Ecto neural progenitor cell (in vitro differentiated cells): ENCODE measurements around the gene TRIM29.
"Not testable (repeated sequence)": the region's sequence is repeated elsewhere in the genome, so short reads cannot be mapped to it uniquely, and the experiment has no call there.

Experiments used
- DNase-seq: peaks from one replicate; pipeline ENCODE4 v3.0.0-alpha.2; 2018; ENCODE audit warnings: low spot score

The TRIM29 gene, protein sequence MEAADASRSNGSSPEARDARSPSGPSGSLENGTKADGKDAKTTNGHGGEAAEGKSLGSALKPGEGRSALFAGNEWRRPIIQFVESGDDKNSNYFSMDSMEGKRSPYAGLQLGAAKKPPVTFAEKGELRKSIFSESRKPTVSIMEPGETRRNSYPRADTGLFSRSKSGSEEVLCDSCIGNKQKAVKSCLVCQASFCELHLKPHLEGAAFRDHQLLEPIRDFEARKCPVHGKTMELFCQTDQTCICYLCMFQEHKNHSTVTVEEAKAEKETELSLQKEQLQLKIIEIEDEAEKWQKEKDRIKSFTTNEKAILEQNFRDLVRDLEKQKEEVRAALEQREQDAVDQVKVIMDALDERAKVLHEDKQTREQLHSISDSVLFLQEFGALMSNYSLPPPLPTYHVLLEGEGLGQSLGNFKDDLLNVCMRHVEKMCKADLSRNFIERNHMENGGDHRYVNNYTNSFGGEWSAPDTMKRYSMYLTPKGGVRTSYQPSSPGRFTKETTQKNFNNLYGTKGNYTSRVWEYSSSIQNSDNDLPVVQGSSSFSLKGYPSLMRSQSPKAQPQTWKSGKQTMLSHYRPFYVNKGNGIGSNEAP

DNA sequence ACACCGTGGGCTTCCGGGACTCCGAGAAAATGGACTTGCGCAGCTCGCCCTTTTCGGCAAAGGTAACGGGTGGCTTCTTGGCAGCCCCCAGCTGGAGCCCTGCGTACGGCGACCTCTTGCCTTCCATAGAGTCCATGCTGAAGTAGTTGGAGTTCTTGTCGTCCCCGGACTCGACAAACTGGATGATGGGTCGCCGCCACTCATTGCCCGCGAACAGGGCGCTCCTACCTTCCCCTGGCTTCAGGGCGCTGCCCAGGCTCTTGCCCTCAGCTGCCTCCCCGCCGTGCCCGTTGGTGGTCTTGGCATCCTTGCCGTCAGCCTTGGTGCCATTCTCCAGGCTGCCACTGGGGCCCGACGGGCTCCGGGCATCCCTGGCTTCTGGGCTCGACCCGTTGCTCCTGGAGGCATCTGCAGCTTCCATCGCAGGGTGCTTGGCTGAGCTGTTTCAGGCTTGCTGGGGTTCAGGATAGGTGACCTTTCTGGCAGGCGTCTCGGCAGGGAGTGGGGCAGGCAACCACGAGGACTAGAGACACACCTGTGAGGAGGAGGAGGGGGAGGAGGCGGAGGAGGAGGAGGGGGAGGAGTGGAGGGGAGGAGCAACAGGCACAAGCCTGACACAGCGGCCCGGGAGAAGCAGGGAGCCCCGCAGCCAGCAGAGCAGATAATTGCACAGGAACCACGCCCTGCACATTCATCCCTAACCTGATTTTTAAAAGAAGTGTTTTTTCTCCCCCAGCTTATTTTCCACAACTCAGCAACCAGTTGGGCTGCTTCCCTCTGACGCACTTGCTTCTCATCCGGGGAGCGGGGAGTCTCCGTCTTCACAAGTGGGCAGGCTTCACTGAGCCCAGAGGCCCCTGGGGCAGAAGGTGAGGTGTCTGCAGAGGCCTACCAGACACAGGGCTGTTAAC lies at the start of gene TRIM29:
TSS of gene TRIM29 (minus strand) at position 503 of the 911 bp plus-strand sequence. CDS start at position 421, 82 bp downstream.
- peak; percentile 50 for DNase-seq

DNA sequence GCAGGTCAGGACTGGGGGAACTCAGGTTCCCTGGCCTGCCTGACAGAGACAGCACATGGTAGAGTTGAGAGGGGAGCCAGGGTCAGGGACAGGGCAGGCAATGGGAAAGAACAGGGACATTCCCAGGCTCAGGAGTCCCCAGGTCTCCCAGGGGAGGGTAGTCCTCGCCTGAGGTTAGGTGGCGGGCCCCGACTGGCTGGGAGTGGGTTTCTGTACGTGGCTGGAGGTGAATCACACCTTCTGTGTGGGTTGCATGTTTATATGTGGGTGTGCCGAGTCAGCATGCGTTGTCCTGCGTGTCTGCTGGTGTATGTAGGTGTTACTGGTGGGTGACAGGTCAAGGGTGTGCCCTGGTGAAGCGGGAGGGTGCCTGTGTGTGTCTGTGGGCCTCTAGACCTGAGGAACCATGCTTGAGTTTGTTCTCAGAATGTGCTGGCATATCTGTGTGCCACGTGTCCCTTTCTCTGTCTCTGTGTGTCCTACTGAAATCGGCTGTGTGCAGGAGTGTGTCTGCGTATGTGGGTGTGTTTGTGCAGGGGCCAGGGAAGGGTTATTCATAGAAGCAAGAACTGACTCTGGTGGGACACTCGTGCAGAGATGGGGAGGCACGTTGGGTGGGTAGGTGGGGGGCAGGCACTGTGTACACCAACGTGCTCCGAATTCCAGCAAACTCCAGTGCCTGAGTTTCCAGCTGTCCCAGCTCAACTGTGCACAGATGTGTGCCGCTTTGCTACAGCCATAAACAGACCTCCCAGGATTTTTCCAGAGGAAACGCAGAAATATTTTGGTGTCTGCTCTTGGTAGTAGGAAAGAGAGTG lies 49.1 kb upstream of the TRIM29 start:
- DNase-seq, result peak; percentile 42

DNA sequence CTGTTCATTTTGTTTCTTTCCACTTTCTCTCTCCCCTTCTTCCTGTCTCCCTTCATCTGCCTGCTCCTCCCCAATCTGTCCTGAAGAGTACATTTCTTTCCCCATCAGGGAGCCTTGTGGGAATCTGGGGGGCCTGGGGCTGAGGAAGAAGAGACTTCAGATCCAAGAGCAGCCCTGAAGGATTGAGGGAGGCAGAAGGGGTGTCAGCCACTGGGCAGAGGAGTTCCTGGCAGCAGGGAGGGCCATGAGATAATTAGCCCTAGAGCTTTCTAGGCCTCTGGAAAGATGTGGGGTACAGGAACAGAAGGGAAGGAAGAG lies 48.5 kb upstream of the TRIM29 start:
- DNase-seq, result no peak

DNA sequence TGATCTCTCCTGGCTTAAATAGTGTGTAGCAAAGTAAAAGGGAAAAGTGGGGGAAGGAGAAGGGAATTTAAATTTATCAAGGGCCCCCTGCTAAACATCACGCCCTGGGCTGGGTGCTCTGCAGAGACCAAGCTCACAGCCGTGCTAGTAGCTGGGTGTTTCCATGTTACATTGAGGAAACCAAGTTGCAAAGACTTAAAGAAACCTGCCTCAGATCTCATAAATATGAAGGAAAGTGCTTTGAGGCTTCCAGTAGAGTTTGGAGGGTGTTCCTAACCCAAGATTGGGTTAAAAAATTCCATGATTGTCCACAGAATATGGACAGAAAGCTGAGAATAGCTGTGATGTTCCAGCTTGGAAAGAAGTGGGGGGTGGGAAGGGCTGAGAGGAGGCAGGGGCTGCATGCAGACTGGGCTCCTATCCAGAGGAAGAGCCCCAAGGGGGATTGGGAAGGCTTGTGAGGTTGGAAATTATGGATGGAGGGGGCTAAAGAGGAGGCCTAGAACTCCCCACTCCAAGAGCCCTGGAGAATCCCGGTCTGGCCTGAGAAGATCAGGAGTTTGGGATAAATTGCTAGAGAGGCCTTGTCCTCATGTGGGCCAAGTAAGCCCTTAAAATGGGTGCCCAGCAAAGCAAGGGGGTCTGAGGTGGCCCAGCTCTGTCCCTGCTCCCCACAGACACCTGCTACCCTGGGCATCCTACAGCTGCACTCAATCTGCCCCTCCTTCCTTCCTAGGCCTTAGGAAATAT lies 48.0 kb upstream of the TRIM29 start:
- peak; percentile 25 for DNase-seq

DNA sequence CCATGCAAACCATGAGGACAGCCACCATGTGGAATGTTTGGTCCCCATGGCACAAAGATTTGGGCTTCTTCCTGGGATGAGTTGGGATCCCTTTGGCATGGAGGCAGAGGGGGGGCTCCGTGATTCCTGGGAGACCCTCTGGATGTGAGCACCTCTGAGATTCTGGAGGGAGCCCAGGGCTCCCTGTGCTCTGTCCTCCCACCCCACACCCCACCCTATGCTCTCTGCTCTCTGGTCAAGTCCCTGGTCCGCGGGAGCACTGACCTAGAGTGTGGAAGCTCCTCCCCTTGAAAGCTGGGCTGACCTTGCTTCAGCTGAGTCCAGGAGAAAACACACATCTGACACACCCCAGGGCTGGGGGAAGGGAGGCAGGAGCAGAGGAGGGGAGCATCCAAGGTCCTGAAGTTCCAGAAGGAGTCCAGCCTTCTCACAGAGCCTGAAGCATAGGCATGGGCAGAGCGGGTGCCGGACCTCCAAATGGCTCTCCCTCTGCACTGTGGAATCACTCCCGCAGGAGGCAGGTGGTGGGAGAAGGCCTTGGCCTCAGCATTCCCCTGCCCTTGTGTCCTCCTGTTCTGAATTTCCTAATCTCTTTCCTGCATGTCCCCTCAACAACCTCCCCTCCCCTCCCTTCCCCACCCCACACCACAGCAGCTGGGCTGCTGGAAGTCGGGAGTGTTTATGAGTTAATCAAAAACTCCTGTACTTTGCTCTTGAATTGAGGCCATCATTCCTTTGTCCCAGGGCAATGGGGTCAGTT lies 47.2 kb upstream of the TRIM29 start:
- peak; percentile 48 for DNase-seq

DNA sequence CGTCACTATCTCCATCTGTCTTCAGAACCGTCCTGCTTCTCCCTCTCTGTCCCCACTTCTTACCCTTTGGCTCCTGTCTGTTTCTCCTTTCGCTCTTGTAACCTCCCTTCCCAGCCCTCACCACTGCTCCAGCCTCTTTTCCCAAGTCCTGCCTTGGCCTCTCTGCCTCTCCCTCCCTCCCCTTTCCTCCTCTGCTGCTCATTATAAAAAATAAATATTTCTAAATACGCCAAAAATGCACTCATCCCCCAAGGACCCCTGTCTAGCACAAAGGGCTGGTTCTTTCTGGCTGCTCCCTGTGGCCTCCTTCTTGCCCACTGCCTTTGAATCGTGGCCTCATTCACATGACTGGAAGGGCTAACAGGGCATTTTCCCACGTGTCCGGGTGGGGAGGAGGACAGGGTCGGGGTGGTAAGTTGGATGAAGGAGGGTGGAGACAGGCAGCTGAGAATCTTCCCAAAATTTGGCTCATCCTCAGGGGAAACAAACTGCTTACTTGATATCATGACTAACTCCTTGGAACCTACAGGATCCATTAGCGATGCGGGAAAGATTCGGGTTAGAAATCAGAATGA lies 46.5 kb upstream of the TRIM29 start:
- DNase-seq, result peak; percentile 28

DNA sequence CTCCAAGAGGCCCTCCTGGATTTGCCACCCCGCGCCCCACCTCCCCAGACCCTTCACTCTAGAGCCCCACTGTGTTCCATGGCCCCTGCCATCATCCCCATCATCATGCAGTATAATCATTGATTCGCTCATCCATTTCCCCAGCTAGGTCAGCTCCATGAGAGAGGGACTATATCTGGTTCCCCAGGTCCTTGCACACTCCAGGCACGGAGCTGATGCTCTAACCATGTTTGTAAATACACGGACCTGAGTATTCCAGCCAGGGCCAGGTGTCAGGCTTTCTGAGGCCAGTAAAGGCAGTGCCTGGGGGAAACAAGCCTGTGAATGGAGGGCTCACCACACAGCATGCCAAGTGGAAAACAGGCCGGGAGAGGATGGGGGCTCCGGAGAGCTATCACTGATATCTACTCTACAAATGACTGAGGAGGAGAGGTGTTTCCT lies 45.8 kb upstream of the TRIM29 start:
- DNase-seq, result no peak

DNA sequence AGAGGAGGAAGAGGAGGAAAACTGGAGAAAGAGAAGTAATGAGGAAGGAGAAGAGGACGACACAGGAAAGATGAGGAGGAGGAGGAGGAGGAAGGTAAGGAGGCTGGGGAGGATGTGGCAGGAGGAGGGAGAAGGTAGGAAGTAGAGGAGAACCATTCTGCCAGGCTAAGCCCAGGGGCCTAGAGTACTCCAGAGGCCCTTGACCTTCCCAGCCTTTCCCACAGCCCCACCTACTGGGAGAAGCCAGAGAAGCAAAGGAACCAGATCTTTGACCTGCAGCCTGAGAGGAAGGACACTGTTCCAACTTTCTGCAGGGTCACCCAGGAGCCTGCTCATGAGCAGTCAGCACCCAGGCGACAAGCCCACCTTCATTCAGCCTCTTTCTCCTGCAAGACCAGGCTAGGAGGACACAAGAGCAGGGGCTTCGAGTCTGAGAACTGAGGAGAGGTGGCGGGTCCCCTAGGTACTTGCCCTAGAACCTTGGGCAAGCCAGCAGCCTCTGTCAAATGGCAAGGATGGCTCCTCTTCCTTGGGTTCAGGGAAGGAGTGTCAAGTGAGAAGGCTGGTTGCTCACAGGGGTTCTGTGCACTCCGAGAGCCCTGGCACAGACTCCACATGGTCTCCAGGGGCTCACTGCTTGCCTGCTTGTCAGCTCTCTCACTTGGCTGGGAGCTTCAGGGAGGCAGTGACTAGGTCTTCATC lies 45.0 kb upstream of the TRIM29 start:
- peak; percentile 49 for DNase-seq

DNA sequence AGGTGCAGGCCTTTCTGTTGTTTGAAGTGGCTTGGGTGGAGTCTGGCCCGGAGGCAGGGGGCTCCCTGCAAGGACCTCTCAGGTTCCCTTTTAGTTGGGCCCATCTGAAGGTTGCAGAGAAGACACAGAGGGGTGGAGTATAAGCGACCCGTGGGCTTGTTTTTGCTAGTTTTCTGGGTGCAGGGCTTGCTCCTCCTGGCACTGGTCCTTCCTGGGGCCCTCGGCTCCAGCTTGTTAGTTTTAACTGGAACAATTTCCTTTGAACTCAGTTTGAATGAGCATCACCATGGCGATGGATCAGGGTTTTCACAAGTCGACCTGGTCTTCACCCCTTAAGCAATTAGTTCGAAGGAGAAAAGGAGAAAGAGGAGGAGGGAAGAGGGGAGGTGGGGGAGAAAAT lies 44.5 kb upstream of the TRIM29 start:
- peak; percentile 51 for DNase-seq

DNA sequence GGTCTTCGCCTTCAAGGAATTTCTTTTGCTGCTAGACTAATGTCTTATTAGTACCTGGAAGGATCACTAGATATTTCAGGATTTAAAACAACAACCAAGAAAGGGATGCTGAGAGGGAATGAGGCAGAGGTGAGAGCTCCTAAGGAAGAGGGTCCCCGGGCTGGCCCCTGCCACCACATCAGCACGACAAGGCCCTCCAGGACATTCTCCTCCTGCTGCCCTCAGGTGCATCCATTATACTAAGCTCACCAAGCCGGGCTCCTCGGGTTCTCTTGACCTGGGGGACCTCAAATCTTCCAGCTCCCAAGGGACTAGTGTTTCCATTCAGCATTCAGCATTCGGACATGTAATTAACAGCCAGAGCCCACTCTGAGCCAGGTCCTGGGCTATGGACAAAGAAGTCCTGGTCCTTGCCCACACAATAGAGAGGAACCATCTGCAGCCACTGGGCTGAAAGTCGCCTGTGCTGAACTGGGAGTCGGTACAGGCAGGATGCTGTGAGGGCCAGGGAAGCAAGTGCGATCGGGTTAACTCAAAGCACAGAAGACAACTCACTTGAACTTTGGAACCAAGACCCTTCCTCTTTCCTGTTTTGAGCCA lies 43.6 kb upstream of the TRIM29 start:
- DNase-seq, result peak; percentile 39

DNA sequence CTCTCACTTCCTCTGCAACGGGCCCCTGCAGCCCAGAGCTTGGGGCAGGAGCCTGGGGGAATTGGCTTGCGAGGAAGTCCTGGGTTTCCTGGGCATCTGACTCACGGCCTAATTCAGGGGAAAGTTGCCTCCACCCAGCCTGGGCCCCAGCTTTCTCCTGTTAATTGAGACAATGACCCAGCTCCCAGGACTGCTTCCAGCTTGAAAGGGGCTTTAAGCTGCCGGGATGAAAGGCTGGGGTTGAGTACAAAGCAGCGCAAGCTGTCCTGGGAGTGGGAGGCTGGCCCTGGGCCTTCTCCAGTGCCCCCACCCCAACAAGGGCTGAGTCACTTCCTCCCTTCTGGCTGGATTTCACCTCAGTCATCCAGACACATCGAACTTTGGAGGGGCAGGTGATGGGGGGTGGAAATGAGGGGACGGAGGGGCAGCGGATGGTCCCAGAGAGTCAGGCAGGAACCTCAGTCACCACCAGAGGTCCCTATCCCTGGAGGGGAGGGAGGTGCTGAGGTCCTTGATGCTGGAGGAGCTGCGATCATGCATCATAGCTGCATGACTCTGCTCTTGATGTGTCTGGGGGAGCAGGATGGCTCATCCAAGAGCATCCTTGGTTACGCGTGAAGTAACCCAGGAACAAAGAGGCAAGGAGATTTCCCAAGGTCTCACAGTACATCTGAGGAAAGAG lies 42.8 kb upstream of the TRIM29 start:
- DNase-seq, result peak; percentile 67

DNA sequence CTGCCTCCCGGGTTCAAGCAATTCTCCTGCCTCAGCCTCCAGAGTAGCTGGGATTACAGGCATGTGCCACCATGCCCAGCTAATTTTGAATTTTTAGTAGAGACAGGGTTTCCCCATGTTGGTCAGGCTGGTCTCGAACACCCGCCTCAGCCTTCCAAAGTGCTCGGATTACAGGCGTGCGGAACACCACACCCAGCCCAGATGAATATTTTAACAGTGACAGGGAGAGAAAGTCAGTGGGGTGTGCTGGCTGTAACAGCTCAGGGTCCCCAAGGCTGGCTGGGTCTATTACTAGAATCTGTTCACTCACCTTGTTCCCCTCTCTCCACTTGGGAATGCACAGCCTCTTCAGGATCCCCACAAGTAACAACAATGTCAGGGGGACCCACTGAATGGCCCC lies 42.1 kb upstream of the TRIM29 start:
- not testable (repeated sequence) for DNase-seq

DNA sequence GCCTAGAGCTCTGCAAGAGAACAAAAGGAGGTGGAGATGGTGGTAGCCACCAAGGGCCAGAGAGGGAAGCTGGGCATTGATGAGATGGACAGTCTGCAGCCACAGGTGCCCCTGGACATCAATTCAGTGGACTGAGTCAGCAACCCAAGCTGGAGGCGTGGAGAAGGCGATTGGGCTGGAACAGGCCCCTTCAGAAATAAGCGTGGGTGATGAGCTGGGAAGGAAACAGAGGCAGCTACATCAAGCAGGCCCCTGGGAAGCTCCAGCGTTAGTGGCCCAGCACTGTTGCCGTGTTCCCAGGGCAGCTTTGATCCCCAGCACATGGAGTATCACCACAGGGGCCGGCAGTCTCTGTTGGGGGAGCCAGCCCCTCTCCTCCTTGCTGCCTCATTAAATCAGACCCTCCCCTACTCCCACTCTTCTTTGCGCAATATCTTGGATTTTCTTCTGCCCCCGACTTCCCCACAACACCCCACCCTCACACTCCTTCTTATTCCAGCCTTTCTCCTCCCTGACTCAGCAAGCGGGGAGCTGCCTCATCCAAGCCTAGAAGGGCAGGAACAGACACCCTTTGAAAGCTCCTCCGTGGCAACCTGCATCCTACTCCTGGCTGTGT lies 41.3 kb upstream of the TRIM29 start:
- DNase-seq, result peak; percentile 38

DNA sequence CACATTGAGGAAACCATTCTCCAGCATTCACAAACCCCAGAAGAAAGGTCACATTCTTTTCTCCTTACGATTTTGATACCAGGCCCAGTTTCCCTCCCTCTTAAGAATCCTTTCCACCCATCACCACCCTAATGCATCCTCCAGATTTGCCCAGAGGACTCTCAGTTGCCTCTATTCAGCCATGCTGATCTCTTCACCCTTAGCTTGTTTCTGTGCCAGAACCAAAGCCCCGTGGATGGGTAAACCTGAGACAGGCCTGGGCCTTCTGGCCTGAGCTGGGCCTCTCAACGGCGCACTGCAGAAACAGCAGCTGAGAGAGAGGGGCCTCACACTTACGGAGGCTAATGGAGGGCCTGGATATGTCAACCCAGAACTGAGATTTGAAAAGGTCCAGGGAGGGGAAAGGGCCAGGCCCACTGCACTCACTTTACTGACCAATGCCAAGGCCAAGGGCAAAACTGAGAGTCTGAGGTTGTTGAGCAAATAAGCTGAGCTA lies 40.7 kb upstream of the TRIM29 start:
- peak; percentile 33 for DNase-seq

DNA sequence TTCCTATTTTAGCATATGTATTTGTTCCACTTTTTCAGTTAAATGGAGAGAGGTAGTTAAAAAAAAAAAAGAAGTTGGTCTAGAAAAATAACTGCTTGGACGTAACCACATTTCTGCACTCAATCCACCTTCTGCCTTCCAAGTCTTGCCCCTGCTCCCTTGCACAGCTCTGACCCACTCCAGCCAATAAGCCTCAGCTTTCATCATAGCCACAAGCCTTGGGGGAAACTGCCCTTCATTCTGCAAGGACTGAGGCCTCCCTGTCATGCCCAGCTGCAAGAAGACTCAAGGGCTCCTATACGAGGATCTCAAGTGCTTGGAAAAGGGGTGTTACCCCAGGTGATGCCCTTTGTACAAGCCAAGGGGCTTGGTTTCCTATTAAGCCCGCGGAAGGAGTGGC lies 37.0 kb upstream of the TRIM29 start:
- DNase-seq, result no peak

DNA sequence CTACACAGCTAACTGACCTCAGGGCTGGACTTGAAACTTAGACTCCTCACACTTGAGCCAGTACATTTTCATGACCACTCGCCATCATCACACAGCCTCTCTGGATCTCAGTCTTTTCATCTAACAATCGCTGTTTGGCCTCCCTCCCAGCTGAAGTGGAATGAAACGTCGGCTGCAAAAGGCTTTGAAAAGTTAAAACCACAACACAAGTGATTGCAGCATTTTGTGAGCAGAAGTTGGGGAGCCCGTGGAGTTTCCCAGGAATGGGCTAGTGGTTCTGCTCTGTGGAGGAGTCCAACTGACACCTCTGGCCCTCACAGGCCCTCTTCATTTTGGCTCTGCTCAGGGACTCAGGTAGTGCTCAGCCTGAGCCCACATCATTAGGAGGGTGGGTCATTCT lies 35.9 kb upstream of the TRIM29 start:
- DNase-seq, result no peak

DNA sequence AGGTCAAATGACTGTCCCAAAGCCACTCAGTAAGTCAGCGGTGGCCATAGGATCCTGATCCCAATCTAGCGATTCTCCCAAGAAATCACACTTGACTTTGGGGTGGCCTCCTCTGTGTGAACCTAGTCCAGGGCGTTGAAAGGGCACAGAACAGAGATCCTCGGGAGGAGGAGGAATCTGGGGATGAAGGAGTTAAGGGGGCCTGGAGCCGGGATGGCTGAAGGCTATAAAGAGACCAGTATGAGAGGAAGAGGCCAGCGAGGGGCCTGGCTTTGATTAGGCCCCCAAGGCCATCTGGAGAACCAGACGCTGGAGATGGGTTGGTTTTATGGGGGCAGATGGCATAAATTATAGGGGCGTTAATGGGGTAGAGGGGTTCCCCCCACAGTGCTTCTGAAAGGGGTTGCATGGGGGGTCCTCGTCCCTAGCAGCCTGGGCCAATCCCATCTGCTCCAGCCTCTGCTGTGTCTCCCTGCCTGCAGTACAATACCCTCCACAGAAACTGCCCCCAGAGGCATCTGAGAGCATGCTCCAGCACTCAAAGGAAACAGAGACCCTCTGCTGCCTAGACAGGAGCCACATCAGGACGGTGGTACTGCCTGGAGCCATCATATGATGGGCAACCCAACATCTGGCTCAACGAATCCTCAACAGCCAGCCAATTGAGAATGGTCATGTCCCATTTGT lies 35.2 kb upstream of the TRIM29 start:
- DNase-seq, result peak; percentile 40
